ENCODE results near the gene COPG1.

COPG1 gene

DNA sequence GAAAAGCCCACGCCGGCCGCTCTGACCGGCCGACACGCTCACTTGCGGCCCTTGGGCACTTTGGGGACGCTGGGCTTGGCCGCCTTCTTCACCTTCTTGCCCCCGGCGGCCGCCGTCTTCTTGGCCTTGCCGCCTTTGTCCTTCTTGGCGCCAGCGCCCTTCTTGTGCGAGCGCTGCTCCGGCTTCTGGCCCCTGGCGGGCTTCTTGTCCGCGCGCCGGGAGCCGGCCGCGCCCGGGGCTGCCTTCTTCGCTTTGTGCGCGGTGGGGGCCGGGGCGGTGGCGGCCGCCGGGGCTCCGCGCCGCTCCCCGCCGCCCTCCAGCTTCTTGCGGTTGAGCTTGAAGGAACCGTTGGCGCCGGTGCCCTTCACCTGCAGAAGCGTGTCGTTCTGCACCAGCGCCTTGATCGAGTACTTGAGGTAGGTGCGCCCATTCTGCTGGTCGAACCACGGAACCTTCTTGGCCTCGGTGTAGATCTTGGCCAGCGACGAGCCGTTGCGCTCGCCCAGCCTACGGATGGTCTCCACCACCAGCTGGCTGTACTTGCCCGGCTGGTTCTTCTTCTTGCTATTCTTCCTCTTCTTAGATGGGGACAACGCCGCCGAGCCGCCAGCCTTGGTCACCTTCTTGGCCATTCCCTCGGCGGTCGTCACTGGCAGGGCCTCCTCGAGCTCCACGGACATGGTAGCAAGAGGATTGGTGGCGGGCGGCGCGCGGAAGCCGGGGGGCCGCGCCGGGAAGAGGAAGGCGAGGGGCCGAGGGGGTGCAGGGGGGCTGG is 66.0 kb downstream of the COPG1 start:
- DNase-seq = peak; percentile 53 to 67 (median 57)

DNA sequence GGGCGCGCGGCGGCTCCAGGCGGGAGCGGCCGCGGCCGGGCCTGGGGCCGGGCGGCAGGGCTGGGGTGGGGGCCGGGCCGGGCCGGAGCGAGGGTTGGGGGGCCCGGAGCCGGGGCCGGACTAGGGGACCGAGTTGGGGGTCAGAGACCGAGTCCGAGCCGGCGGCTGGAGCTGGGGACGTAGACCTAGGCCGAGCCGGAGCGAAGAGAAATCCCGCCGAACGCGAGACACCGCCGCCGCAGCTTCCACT is 66.5 kb downstream of the COPG1 start:
- DNase-seq = no peak

DNA sequence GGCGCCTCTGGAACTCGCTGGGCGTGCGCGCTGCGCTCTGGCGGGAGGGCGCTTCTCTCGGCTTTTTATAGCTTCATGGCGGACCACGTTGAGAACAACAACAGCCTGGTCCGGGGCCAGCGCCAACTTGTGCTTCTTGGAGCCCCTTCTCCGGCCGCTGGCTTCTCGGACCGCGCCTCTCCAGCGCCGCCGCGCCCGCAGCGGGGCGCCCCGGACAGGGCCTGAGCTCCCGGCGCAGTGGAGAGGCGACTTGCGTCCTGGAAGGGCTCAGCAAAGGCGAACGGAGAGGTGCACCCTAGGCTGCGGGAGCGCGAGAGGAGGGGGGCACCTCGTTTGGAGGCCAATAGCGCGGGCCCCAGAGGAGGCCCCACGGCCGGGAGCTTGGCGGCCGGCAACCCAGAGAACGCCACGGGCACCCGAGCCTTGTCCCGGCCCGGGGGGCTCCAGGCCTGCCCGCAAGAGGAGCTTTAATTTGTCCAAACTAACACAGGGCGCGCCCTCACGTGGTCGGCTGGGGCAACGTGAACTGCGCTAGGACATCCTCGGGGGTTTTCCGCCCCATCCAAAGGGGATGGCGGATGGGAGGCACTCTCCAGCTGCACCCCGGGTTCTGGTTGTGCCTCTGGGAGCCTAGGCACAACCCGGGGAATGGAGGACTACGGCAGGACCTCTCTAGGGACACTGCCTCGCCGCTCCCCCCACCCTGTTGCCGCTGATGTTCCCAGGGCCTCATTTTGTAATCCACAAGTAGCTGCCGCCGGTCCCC is 67.0 kb downstream of the COPG1 start:
- peak; percentile 93 to 96 (median 96) for DNase-seq

DNA sequence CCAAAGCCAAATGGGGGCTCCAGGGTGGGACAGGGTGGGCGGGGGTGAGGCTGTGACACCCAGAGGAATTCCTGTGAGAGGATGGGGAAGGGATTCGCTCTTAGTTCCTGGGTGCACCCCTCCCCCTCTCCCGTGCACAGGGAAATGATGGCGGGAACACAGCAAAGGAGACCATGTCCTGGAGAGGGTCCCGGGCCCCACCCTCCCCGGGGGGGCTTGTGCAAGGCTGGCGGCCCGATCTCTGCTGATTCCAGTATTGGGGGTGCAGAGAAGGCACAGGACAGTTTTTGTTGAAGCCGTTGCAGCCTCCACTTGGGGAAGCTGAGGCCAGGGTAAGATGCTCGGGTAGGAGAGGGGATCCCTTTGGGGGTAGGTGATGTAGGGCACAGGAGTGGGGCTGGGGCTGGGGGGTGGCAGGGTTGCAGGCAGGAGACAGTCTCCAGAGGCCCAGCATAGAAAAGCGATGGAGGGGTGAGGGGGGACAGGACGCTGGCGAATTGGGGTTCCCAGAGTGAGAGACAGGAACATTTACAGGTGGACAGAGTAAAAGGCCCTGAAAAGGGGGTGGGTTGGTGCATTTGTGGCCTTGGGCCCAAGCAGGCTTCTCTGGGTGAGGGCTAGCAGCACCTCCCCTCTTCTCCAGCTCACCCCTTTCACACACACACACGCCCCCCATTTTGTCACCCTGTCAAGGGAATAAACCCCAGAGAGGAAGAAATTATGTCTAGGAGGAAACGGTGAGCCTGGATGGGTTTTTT is 67.8 kb downstream of the COPG1 start:
- DNase-seq = no peak

DNA sequence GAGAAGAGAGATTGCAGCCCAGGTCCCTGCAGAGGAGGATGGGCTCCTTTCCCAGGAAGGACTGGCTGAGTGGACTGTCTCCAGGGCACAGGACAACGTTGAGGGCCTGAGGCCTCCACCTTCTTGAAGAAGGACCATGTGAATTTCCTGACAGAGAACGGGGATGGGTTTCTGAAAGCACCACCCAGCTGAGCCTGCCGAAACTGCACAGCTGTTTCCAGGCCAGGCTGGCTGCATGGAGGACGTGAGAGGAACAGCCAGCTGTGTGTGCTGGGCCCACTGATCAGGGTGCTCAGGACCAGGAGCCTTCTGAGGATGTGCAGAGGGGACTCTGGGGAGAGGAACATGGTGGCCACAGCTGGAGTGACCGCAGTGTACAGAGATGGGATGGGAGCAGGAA is 68.4 kb downstream of the COPG1 start:
- no peak for DNase-seq

DNA sequence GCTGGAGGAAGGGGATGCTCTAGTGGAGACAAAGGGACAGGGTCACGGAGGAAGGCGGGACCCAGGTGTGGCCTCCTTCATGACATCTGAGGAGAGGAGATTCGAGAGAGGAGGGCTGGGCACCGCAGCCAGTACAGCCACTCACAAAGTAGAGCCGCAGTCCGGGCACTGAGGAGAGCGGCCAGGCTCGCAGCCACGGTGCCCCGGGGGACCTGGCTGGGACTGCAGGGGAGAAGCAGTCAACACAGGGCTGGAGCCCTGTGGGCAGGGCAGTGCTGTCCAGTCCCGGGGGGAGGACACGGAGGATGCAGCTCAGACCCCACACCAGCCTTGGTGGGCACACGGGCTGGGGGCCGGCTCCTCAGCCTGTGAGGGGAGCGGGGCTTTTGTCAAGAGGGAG is 69.5 kb downstream of the COPG1 start:
- no peak for DNase-seq

DNA sequence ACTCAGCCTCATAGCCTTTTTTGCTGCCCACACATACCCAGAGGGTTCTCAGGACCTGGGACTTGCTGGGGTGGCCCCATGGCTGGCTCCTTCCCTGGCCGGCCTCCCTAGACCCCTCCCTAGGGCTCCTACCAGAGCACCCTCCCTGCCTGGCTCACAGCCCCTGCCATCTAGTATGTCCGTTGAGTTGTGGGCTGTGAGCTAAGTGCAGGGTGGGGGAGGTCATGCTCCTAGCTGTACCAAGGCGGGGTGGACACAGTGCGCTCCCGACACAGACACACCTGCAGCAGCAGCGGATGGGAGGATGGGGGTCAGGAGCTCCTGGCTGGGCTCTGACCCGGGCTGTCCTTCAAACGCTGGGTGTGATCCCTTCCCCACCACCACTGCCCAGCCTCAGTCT is 70.9 kb downstream of the COPG1 start:
- DNase-seq = no peak

DNA sequence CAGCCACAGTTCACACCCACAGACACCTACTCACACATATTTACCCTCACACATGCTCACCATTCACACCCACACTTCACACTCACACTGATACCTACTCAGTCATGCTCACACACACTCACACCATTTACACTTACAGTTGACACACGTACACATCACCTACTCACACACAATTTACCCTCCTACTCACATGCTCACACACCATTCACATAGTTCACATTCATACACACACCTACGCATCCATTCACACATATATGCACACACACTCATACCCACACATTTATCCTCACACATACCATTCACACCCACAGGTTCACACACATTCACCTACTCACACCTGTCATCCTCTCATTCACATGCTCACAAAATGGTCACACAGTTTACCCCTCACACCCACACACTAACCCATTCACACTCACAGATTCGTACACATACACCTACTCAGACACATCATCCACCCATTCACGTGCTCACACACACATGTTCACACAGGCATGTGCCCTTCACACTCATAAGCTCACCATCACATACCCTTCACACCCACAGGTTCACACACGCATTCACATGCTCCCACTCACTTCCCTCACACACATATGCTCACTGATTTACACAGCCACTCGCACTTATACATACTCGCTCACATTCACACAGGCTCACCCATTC is 71.5 kb downstream of the COPG1 start:
- DNase-seq = no peak

DNA sequence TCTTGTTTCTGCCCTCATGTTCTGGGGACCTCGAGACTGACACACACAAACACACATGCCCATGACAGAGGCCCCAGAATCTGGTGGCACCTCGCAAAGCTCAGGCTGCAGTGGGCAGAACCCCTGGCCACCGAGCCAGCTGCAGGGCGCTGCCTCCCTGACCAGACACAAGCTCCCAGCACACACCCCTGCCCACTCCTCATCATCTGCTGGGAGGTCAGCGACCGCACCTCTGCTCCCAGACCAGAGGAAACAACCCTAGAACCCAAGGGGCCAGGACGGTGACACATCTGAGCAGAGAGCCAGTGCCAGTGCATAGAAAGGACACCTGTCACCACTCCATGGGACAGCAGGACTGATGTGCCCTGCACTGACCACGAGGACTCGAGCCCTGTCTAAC is 72.5 kb downstream of the COPG1 start:
- no peak for DNase-seq

DNA sequence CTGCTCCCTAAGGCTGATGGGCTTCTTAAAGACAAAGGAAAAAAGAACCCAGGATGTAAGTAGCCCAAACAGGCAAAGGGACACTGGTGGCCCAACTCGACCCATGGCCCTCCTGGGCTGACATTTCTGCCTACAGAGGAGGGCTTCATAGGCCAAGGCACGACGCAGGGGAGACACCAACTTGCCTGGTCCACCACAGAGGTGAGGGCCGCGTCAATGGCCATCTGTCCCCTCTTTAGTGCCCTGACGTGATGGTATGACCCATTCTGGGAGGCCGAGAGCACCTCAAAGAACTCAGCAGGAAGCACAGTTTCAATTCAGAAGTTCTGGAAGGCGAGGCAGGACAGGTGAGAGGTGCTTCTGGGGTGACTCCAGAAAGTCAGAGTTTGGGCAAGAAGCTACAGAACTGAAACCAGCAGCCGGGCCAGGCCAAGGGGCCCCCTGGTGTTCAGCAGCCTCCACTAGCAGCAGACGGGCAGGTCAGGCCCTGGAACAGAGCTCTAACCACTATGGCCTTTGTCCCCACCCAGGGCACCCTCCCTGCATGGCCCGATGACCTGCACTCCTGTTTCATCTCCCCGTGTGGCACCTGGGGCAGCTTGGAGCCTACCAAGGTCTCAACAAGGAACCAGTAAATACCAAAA is 74.4 kb downstream of the COPG1 start:
- peak; percentile 44 to 66 (median 54) for DNase-seq

DNA sequence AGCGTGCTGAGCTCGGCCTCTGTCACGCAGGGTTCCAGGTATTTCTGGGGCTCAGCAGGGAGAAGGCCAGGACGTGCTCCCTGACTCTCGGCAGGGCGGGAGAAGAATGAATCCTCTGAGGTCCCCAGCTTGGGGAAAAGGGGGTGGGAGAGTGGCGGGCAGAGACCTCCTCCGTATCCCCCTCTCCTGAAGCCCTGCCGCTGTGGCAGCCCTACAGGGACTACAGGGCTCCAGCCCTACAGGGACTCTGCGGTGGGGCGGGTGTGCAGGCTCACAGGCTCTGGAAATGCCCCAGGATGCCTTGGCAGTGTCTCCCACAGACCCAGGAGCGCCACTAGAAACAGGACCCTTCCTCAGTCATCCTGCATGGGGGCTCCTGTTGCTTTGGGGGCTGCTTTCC is 75.4 kb downstream of the COPG1 start:
- DNase-seq = no peak

DNA sequence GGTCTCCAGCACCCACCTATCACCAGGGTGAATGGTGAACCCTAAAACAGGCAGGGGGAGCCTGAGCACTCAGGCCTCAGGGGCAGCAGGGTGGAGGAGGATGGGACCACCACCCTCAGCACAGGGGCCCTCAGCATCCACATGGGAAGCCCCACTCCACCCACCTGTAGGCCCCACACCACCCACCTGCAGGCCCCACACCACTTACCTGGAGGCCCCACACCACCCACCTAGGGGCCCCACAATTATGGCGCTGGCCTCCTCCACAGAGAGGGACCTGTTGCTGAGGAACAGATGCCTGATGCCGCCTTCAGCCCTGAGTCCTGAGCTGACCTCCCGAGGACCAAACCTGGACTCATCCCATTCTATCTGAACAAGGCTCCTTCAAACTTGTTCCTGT is 76.0 kb downstream of the COPG1 start:
- no peak for DNase-seq

DNA sequence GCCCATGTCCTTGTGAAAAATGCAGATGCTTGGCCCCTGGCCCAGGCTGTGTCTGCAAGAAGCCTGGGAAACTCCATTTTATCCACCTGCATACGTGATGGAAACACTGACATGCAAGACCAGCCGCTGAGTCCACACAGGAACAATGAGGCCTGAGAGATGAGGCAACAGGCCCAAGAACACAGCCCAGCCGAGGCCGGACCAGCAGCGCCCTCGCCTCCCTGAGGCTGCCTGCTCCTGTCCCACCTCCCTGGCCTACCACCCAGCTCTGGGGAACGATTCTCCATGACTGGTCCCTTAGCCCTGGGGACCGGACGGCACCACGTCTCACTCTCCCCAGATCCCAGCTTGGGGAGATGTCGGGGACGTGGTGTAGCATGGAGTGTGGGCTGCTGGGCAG is 76.7 kb downstream of the COPG1 start:
- DNase-seq = no peak

DNA sequence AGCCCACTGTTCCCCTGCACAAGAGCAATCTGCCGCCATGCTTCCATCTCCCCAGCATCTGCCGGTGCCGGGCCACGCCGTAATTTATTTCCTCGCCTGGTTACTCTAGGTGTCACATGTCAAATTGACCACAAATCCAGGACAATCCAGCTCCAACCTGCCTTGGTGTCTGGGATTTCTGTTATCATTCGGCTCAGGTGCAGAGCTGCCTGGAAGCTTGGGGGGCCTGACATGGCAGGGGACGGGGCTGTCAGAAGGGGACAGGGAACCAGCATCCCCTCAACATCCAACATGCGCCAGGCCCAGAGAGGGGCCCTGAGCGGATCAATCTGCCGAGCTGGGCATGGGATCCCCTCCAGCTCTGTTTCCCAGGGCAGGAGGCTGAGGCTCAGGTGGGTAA is 77.2 kb downstream of the COPG1 start:
- DNase-seq = no peak

Measured in suppressor macrophage treated with lipopolysaccharide for 1 hour (primary cell).